Spinal cord (tissue), 10 donors: ENCODE measurements around the gene DPM2. TPM values are rescaled to one million over a fixed set of nuclear protein-coding genes. Genes with fewer than 3 reads are reported as not detected.

ENCODE experiments used
- DNase-seq, 6 donors: peaks; one replicate each; pipeline versions ENCODE4 v3.0.0 to v3.0.0-alpha.2; 2013 to 2015; ENCODE audit warnings: low spot score in 6 of 6, low read depth in 4 of 6
- H3K27ac ChIP-seq: one replicate; pipeline ENCODE4 v1.5.1; 2013; ENCODE audit warnings: low read depth, low read length, control low read depth
- H3K27me3 ChIP-seq: one replicate; pipeline ENCODE4 v1.6.1; 2013; ENCODE audit warnings: low read length; ENCODE audit not compliant: control insufficient read depth, insufficient read depth
- H3K36me3 ChIP-seq: one replicate; pipeline ENCODE4 v1.6.1; 2013; ENCODE audit warnings: low read length; ENCODE audit not compliant: control insufficient read depth, insufficient read depth
- H3K4me1 ChIP-seq: one replicate; pipeline ENCODE4 v1.6.1; 2013; ENCODE audit warnings: low read length; ENCODE audit not compliant: control insufficient read depth, insufficient read depth
- H3K4me3 ChIP-seq: one replicate; pipeline ENCODE4 v1.5.1; 2013; ENCODE audit warnings: low read depth, low read length, control low read depth
- H3K9me3 ChIP-seq: one replicate; pipeline ENCODE4 v1.6.1; 2013; ENCODE audit warnings: low read length; ENCODE audit not compliant: control insufficient read depth, insufficient read depth
- WGBS: methylation state at CpG from one replicate; pipeline ENCODE4 v1.1.5; 2013; ENCODE audit warnings: missing lambda C conversion rate; ENCODE audit not compliant: insufficient coverage; 5-methylcytosine and 5-hydroxymethylcytosine counted together
- polyA plus RNA-seq, 2 donors: library from polyadenylated mRNA; unstranded; fragments of 120-200 nt; gene quantifications; one replicate each; pipeline ENCODE4 v1.2.1, GENCODE V29; 2013; ENCODE audit not compliant: insufficient read length in 2 of 2
- total RNA-seq, 2 donors: library from RNA; depleted of rRNA in 1 of 2; stranded (reverse); fragments of 120-200 nt in 1 of 2; fragments of >200 nt in 1 of 2; gene quantifications; one replicate each; pipeline versions ENCODE4 v1.2.3 to v1.2.4, GENCODE V29; 2013 to 2014
- donor health status: healthy.

The DPM2 gene
- total and polyA plus RNA-seq, 4 donors = 13.9 to 64.0 (median 47.2) TPM

GRCh38 chr9:127930231-127931091 is 7.2 kb downstream of the DPM2 start, which contains the start of gene PIP5KL1:
Gene PIP5KL1 (minus strand): TSS chr9:127930777. CDS start chr9:127930752, 25 bp downstream.
- peaks cover 63% of the 10 kb centered on the region for H3K4me1 ChIP-seq
- WGBS = under 1% methylated on average over 67 of the region's 70 CpGs
- peak within 1 kb of the TSS; percentile 40 for H3K27ac ChIP-seq
- H3K27me3 ChIP-seq = peaks cover 40% of the 10 kb centered on the region
- DNase-seq = peak in 4 of 6 donors; percentile 61 to 96 (median 88)
- no peaks in the 10 kb centered on the region for H3K9me3 ChIP-seq
- H3K36me3 ChIP-seq = peaks cover 20% of the 10 kb centered on the region
- H3K4me3 ChIP-seq = peak within 1 kb of the TSS; percentile 49

- Histone ChIP-seq H3K9me3 (no peaks in the 10 kb centered on the region), H3K4me1 (peaks cover 57% of the 10 kb centered on the region), H3K27me3 (peaks cover 47% of the 10 kb centered on the region), H3K27ac (no peak overlapping the region), H3K36me3 (peaks cover 18% of the 10 kb centered on the region), H3K4me3 (peak overlapping the region; percentile 49)
- DNase-seq = no peak
- 68% methylated on average over 9 of the region's 10 CpGs for WGBS
Observed at GRCh38 chr9:127929625-127929979, 8.1 kb downstream of the DPM2 start.

- no peak overlapping the region for H3K4me3 ChIP-seq
- H3K9me3 ChIP-seq = no peaks in the 10 kb centered on the region
- peaks cover 47% of the 10 kb centered on the region for H3K27me3 ChIP-seq
- 78% methylated on average over 8 of the region's 11 CpGs for WGBS
- no peak overlapping the region for H3K27ac ChIP-seq
- H3K36me3 ChIP-seq = peaks cover 14% of the 10 kb centered on the region
- no peak for DNase-seq
- peaks cover 55% of the 10 kb centered on the region for H3K4me1 ChIP-seq
Observed at GRCh38 chr9:127928676-127929624, 8.7 kb downstream of the DPM2 start.

GRCh38 chr9:127927988-127928675 is 9.5 kb downstream of the DPM2 start:
- WGBS = 17% methylated on average over 22 of the region's 24 CpGs

GRCh38 chr9:127927201-127927987 is 10.3 kb downstream of the DPM2 start:
- WGBS = 3% methylated on average over 41 of the region's 56 CpGs
- peaks cover 49% of the 10 kb centered on the region for H3K27me3 ChIP-seq
- H3K9me3 ChIP-seq = no peaks in the 10 kb centered on the region
- no peak for DNase-seq
- peaks cover 55% of the 10 kb centered on the region for H3K4me1 ChIP-seq
- peak overlapping the region; percentile 12 for H3K4me3 ChIP-seq
- H3K36me3 ChIP-seq = peaks cover 10% of the 10 kb centered on the region
- no peak overlapping the region for H3K27ac ChIP-seq

More at GRCh38 chr9:127927988-127928675, 9.5 kb downstream of the DPM2 start:
- Histone ChIP-seq H3K4me3 (no peak overlapping the region), H3K9me3 (no peaks in the 10 kb centered on the region), H3K4me1 (peaks cover 55% of the 10 kb centered on the region), H3K27me3 (peaks cover 47% of the 10 kb centered on the region), H3K27ac (no peak overlapping the region), H3K36me3 (peaks cover 10% of the 10 kb centered on the region)
- no peak for DNase-seq

- H3K4me3 ChIP-seq = peak overlapping the region; percentile 12
Observed at GRCh38 chr9:127926906-127927200, 10.8 kb downstream of the DPM2 start.

GRCh38 chr9:127925959-127926905 is 11.4 kb downstream of the DPM2 start:
- WGBS = 52% methylated on average over 12 of the region's 14 CpGs
- no peak overlapping the region for H3K4me3 ChIP-seq
- H3K27me3 ChIP-seq = peaks cover 53% of the 10 kb centered on the region

More at GRCh38 chr9:127926906-127927200, 10.8 kb downstream of the DPM2 start:
- H3K4me1 ChIP-seq = peaks cover 56% of the 10 kb centered on the region
- DNase-seq = no peak
- WGBS = 6% methylated on average over 19 of the region's 19 CpGs
- H3K9me3 ChIP-seq = no peaks in the 10 kb centered on the region
- H3K36me3 ChIP-seq = peaks cover 12% of the 10 kb centered on the region
- peaks cover 52% of the 10 kb centered on the region for H3K27me3 ChIP-seq
- no peak overlapping the region for H3K27ac ChIP-seq

GRCh38 chr9:127924736-127925444 is 12.8 kb downstream of the DPM2 start:
- no peak for DNase-seq
- Histone ChIP-seq H3K27ac (no peak overlapping the region), H3K4me1 (peaks cover 50% of the 10 kb centered on the region), H3K36me3 (peaks cover 18% of the 10 kb centered on the region), H3K4me3 (no peak overlapping the region), H3K27me3 (peaks cover 53% of the 10 kb centered on the region), H3K9me3 (no peaks in the 10 kb centered on the region)
- WGBS = 87% methylated on average over 22 of the region's 22 CpGs

More at GRCh38 chr9:127925959-127926905, 11.4 kb downstream of the DPM2 start:
- no peaks in the 10 kb centered on the region for H3K9me3 ChIP-seq
- no peak for DNase-seq
- H3K36me3 ChIP-seq = peaks cover 15% of the 10 kb centered on the region
- H3K27ac ChIP-seq = no peak overlapping the region
- H3K4me1 ChIP-seq = peaks cover 56% of the 10 kb centered on the region
